Kidney (tissue), 14 donors: ENCODE data around the gene UBASH3B. TPM values are rescaled to one million over a fixed set of nuclear protein-coding genes. Genes with fewer than 3 reads are reported as not detected.

Experiments used
- DNase-seq, 5 donors: peaks; one replicate each; pipeline ENCODE4 v3.0.0-alpha.2; 2013 to 2020
- FAIRE-seq: peaks from 2 replicates; lab custom pipeline; 2012; peaks lifted over from hg19 to GRCh38; lab: Jason Lieb, UNC
- H3K27ac ChIP-seq, 2 donors: one replicate each; pipeline ENCODE4 v1.7.0; 2013; ENCODE audit warnings: low read depth in 2 of 2, low read length in 2 of 2, inconsistent platforms in 1 of 2
- H3K27me3 ChIP-seq: one replicate; pipeline ENCODE4 v1.7.1; 2013; ENCODE audit warnings: low read length, inconsistent platforms; ENCODE audit not compliant: control insufficient read depth, insufficient read depth
- H3K36me3 ChIP-seq, 3 donors: one replicate each; pipeline versions ENCODE4 v1.7.0 to v1.7.1; 2013; ENCODE audit warnings: low read length in 3 of 3, control low read depth in 1 of 3, inconsistent platforms in 1 of 3; ENCODE audit not compliant: insufficient read depth in 3 of 3, control insufficient read depth in 2 of 3
- H3K4me1 ChIP-seq, 3 donors: one replicate each; pipeline versions ENCODE4 v1.7.0 to v1.7.1; 2013; ENCODE audit warnings: low read length in 3 of 3, inconsistent platforms in 1 of 3, low read depth in 1 of 3; ENCODE audit not compliant: control insufficient read depth in 2 of 3, insufficient read depth in 2 of 3
- H3K4me3 ChIP-seq, 3 donors: one replicate each; pipeline versions ENCODE4 v1.7.0 to v1.8.1; 2013; ENCODE audit warnings: low read length in 3 of 3, control low read depth in 1 of 3, inconsistent platforms in 1 of 3
- H3K9ac ChIP-seq, 3 donors: one replicate each; pipeline versions ENCODE4 v1.7.0 to v1.7.1; 2013; ENCODE audit warnings: low read length in 3 of 3, control low read depth in 1 of 3, inconsistent platforms in 1 of 3
- H3K9me3 ChIP-seq, 3 donors: one replicate each; pipeline versions ENCODE4 v1.7.0 to v1.7.1; 2013; ENCODE audit warnings: low read length in 3 of 3, control low read depth in 1 of 3, inconsistent platforms in 1 of 3; ENCODE audit not compliant: control insufficient read depth in 2 of 3, insufficient read depth in 1 of 3
- CTCF ChIP-seq: IDR thresholded peaks from 3 replicates; pipeline ENCODE4 v1.5.1; 2012; ENCODE audit warnings: mild to moderate bottlenecking, moderate library complexity, borderline replicate concordance; ENCODE audit not compliant: insufficient read depth; ENCODE audit errors: extremely low read depth
- intact Hi-C: fragments of 100-400 bp; cut with DNase I; formaldehyde crosslinking; loops from one replicate; pipeline ENCODE4 v1.11.1; 2022
- polyA plus RNA-seq: library from polyadenylated mRNA; stranded (reverse); fragments of 350-450 nt; fragmentation: Illumina TruSeq; extraction: RNeasy Lipid Tissue Mini Kit (QIAGEN cat#74804); gene quantifications from one replicate; pipeline ENCODE4 v1.2.3, GENCODE V29; 2014; ENCODE audit warnings: low read depth, low replicate concordance; ENCODE audit not compliant: insufficient read depth
- total RNA-seq: library from RNA; stranded (reverse); fragmentation: NEBNext Ultra II Directional; extraction: Animal tissue kit (Norgen Biotek cat#: 25700); gene quantifications from one replicate; pipeline ENCODE4 v1.2.1, GENCODE V29; 2021
- donor health status: control.
- donor health status: control.
- donor health status: control.
- donor health status: control.
- donor health status: control.
- donor health status: DM: yes; HTN: yes; CAD: no.
- donor health status: Normal renal cell carcinoma (clear cell type).

UBASH3B gene
- total and polyA plus RNA-seq, 2 donors from 2014 or later: 0.62 to 22.8 TPM

- Histone ChIP-seq H3K27me3 (no peaks in the 10 kb centered on the region), H3K36me3 (no peaks in the 10 kb centered on the region), H3K4me1 (no peaks in the 10 kb centered on the region), H3K27ac (no peak overlapping the region), H3K9ac (no peak overlapping the region), H3K9me3 (no peaks in the 10 kb centered on the region), H3K4me3 (no peak overlapping the region)
- no peak for TF ChIP-seq CTCF
- DNase-seq (no peak), FAIRE-seq (no peak)
- intact Hi-C loops: no loop called here
Observed at GRCh38 chr11:122832721-122833470, 177.4 kb downstream of the UBASH3B start.

DNA sequence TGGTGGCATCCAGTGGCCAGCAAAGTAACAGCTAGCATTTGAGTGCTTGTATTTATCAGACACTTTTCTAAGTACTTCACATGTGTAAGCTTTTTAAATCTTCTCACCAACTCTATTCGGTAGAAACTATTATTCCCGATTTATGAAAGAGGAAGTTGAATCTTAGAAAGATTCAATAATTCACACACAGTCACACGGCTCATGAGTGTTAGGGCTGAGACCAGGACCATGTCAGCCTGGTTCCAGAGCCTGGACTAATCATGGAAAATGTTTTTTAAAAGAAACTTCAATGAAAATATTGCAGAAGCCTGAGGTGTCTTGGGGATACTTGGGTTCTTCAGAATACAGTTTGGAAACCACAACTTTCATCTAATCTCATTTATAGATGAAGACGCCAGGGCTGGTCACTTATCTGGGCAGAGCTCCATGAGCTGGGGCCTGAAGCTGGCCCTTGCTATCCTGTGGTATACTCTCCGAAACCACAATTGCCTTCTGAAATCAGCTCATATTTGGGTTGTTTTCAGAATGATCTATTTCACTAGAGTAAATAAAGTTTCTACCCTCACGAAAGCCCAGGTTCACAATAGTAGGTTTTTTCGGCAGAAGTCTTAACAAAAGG lies 178.4 kb downstream of the UBASH3B start:
- no peak overlapping the region for H3K4me3 ChIP-seq
- H3K36me3 ChIP-seq: no peaks in the 10 kb centered on the region
- intact Hi-C loops: no loop called here
- DNase-seq (no peak), FAIRE-seq (no peak)
- H3K9ac ChIP-seq: no peak overlapping the region
- H3K27ac ChIP-seq: no peak overlapping the region
- H3K27me3 ChIP-seq: no peaks in the 10 kb centered on the region
- no peaks in the 10 kb centered on the region for H3K4me1 ChIP-seq
- TF ChIP-seq CTCF: no peak
- H3K9me3 ChIP-seq: no peaks in the 10 kb centered on the region

GRCh38 chr11:122836916-122837315 lies 181.4 kb downstream of the UBASH3B start:
- FAIRE-seq (no peak), DNase-seq (no peak)
- TF ChIP-seq CTCF: no peak
- Histone ChIP-seq H3K9ac (no peak overlapping the region), H3K36me3 (no peaks in the 10 kb centered on the region), H3K4me3 (no peak overlapping the region), H3K27ac (no peak overlapping the region), H3K9me3 (no peaks in the 10 kb centered on the region), H3K27me3 (no peaks in the 10 kb centered on the region), H3K4me1 (no peaks in the 10 kb centered on the region)
- intact Hi-C loops: no loop called here
